ENCODE data around the gene PDLIM7. TPM values are rescaled to one million over a fixed set of nuclear protein-coding genes. Genes with fewer than 3 reads are reported as not detected.

The PDLIM7 gene
- total RNA-seq, 1 donor from 2014 or later = 144 TPM

DNA sequence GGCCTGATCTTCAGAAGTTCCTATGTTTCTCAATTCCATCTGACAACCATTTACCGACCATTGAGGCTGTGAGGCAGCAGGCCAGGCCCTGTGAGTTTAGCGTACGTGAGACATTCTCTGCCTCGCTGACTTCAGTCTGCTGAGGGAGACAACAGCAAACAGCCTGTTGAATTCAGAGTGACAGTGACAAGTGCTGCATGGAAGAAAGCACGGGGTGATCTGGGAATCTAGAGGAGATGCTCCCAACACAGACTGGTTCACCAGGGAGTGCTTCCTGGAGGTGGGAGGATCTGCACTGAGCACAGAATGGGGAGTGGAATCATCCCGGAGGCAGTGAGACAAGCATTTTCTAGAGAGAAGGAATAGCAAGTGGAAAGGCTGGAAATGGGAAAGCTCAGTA is 29.4 kb upstream of the PDLIM7 start:
- ATAC-seq = no peak
- no peak for DNase-seq (ENCODE audit: low spot score)
- intact Hi-C loops (cut with DNase I) = no loop called here

DNA sequence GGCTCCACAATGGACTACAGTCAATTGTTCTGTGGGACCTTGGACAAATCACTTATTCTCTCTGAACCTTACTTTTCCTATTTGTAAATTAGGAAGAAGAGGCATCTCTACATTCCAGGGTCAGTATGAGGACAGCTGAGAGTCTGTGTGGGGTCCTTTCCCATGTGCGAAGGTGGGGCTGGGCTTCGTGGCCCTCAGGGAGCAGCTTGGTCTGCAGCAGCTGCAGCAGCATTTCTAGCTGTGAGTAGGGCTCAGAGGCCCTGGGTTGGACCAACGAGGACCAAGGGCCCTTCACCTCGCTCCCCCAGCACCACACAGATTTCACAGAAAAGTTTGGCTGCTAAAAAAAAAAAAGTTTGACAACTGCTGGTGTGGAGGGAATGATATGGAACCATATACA is 28.8 kb upstream of the PDLIM7 start:
- ATAC-seq (no peak), DNase-seq (ENCODE audit: low spot score) (no peak)
- intact Hi-C loops (cut with DNase I) = no loop called here

- intact Hi-C loops (cut with DNase I) = no loop called here
- no peak for ATAC-seq
- no peak for DNase-seq (ENCODE audit: low spot score)
Observed at GRCh38 chr5:177524941-177525655, 27.7 kb upstream of the PDLIM7 start.

DNA sequence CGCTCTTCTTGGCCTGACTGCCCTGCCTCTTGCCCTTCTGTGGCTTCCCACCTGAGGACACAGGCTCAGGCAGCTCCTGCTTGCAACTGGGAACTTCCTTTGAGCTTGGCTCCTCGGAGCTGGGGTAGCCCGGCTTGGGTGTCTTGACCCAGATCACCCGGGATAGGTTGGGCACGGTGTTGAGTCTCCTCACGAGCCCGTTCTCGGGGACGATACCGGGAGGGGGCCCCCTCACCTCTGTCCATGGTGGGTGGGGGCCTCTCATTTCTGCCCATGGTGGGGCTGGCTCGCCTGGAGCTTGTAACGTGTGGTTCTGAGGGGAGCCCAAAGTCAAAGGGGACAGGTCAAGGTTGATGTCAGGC is 27.1 kb upstream of the PDLIM7 start:
- intact Hi-C loops (cut with DNase I) = no loop called here
- ATAC-seq = peak; percentile 7
- DNase-seq (ENCODE audit: low spot score) = no peak

DNA sequence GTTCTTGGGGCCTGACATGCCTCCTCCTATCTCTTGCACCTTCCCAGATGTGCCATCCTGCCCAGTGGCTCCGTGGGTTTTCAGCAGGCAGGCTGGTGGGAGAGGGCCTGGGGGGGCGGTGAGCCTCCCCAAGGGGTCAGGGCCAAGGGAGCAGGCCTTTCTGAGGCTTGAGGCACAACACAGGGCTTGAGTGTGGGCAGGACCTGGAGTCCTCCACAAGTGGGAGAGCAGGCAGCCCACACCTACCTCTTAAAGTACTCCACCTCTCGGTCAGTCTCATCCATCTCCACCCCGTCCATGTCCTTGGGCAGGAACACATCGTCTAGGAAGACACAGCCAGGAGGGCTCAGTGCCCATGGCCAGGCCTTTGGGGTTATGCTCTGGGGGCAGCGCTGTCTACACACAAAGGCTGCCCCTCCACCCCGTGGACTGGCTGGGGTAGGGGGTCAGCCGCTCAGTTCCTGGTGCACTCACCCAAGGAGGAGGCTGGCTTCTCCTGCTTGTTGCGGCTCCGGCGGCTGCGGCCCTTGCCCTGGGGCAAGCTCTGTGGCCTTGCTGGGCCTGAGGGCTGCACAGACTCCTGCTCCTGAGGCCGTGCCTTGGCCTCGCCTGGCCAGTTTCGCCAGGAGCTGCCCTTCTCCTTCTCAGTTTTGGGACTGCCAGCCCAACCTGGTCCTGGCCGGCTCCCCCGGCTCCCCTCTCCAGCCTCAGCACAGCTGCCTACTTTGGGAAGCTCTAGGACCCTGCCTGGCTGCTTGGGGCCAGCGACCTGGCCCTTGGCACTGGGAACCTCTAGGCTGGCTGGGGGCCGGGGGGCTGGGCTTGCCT is 26.5 kb upstream of the PDLIM7 start:
- intact Hi-C loops (cut with DNase I) = no loop called here

DNA sequence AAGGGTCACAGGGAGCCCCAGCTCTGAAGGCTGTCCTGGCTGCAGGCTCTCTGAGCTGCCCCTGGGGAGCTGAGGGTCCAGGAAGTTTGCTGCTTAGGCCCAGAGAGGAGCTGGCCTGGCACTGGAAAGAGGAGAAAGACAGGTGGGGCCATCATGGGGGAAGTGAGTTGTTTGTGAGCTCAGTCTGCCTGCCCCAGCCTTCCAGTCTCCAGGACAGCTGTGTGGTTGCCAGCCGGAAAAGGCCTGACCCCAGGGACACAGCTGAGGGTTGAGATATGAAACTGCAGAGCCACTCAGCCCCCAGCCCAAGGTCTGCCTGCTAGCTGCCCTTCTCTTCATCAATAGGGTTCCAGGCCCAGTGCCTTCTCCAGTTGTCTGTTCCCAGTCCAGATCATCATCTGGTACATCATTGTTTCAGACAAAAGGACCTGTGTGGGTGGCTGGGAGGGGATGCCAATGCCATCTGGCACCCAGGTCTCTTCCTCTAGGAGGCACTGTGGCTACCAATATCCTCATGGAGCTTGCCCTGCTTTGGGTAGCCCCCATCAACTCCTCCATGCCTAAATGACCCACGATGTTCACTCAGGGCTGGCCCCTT is 23.6 kb upstream of the PDLIM7 start:
- ATAC-seq (no peak), DNase-seq (ENCODE audit: low spot score) (no peak)

More for the DNA sequence above, 26.5 kb upstream of the PDLIM7 start:
- ATAC-seq (peak; percentile 9), DNase-seq (ENCODE audit: low spot score) (no peak)

GRCh38 chr5:177520271-177520670 is 22.9 kb upstream of the PDLIM7 start:
- no peak for DNase-seq (ENCODE audit: low spot score)
- intact Hi-C loops (cut with DNase I) = no loop called here
- ATAC-seq = no peak

More for the DNA sequence above, 23.6 kb upstream of the PDLIM7 start:
- intact Hi-C loops (cut with DNase I) = no loop called here

- ATAC-seq (no peak), DNase-seq (ENCODE audit: low spot score) (no peak)
- intact Hi-C loops (cut with DNase I) = no loop called here
Observed at GRCh38 chr5:177519463-177520235, 22.2 kb upstream of the PDLIM7 start.

- intact Hi-C loops (cut with DNase I) = no loop called here
- ATAC-seq (peak; percentile 96), DNase-seq (ENCODE audit: low spot score) (peak; percentile 98)
Observed at GRCh38 chr5:177516601-177517568, 19.5 kb upstream of the PDLIM7 start, which contains the start of gene DDX41. Gene DDX41 (minus strand): TSS chr5:177516961. CDS start chr5:177516945, 16 bp downstream.

- no peak for ATAC-seq
- no peak for DNase-seq (ENCODE audit: low spot score)
- intact Hi-C loops (cut with DNase I) = no loop called here
Observed at GRCh38 chr5:177515580-177515979, 18.2 kb upstream of the PDLIM7 start.

- intact Hi-C loops (cut with DNase I) = no loop called here
- DNase-seq (ENCODE audit: low spot score) = no peak
- ATAC-seq = no peak
Observed at GRCh38 chr5:177514541-177514940, 17.1 kb upstream of the PDLIM7 start.

DNA sequence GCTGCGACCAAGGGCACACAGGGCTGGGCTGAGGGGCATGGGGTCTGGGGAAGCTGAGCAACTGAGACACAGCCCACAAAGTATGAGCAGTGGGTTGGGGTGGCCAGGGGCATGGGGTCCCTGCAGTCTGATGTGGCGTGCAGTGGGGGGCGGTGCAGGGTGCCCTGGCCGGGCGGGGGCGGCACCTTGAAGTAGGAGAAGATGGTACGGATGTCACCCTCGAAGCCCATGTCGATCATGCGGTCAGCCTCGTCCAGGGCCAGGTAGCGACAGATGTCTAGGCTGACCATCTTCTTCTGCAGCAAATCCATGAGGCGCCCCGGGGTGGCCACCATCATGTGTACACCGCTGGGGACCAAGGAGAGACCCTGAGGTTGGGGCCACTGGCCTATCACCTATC is 16.1 kb upstream of the PDLIM7 start:
- ATAC-seq (no peak), DNase-seq (ENCODE audit: low spot score) (no peak)
- intact Hi-C loops (cut with DNase I) = no loop called here

GRCh38 chr5:177512736-177513380 is 15.5 kb upstream of the PDLIM7 start:
- no peak for ATAC-seq
- intact Hi-C loops (cut with DNase I) = no loop called here
- no peak for DNase-seq (ENCODE audit: low spot score)

DNA sequence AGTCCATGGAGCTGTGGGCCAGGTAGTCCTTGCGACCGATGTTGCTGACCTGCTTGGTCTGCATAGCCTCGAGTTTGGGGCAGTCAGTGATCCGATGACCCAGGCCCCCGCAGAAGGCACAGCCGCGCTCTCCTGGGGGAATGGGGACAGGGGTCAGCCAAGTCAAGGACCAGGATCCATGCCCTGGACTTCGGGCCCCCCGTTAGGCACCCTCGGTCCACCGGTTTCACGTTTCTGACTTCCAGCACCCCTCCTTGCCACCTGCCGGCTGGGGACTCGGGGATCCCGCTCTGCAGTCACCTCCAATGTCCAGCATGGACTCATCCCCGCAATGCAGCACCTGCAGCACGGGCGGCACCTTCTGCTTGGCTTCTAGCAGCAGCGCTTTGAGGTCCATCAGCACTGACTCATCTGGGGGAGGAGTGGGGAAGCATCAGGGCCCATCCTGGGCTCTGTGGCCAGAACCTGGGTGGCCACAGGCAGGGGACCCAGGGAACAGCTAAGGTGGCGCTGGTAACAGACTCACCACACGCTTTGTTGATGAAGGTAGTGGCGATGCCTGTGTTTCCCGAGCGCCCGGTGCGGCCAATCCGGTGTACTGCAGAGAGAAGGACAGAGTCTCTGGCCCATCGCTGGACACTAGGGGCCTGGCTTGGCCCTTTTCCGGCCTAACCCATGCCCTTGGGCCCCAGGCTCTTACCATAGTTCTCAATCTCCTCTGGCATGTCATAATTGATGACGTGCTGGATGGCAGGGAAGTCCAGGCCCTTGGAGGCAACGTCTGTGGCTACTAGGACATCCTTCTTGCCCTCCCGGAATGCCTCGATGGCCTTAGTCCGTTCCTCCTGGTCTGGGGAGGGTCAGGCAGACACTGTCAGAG is 14.6 kb upstream of the PDLIM7 start:
- ATAC-seq = no peak
- intact Hi-C loops (cut with DNase I) = no loop called here
- no peak for DNase-seq (ENCODE audit: low spot score)

DNA sequence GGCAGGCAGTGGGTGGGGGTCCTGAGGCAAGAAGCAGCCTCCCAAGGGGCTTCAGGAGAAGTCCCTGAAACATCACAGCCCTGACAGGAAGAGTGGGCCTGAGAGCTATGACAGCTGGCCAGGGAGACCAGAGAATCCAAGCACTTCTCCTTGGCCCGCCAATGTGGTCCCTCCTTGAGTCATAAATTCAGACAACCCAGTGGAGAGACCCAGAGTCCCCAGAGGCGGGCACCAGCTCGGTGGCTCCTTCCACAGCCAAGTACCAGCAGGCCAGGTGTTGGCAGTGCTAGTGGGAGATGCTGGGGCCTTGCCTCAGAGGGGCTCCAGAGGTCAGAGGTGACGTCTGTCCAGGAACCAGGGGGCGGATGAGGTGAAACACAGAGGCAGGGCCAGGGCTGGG is 13.8 kb upstream of the PDLIM7 start:
- no peak for ATAC-seq

GRCh38 chr5:177510567-177511053 is 13.2 kb upstream of the PDLIM7 start:
- DNase-seq (ENCODE audit: low spot score) = no peak
- intact Hi-C loops (cut with DNase I) = no loop called here
- ATAC-seq = no peak

More for the DNA sequence above, 13.8 kb upstream of the PDLIM7 start:
- intact Hi-C loops (cut with DNase I) = no loop called here
- no peak for DNase-seq (ENCODE audit: low spot score)
